ENCODE results near the gene DHX15.
A peak's percentile ranks its signal among the peaks of the same experiment; 100 is the strongest.

The DHX15 gene

GRCh38 chr4:24582235-24582832 is 2.0 kb downstream of the DHX15 start:
- no peak for DNase-seq (ENCODE audit: low spot score)

- DNase-seq (ENCODE audit: low spot score), result no peak
Observed at GRCh38 chr4:24578364-24578763, 6.0 kb downstream of the DHX15 start.

- DNase-seq (ENCODE audit: low spot score), result no peak
Observed at GRCh38 chr4:24576276-24576675, 8.1 kb downstream of the DHX15 start.

DNA sequence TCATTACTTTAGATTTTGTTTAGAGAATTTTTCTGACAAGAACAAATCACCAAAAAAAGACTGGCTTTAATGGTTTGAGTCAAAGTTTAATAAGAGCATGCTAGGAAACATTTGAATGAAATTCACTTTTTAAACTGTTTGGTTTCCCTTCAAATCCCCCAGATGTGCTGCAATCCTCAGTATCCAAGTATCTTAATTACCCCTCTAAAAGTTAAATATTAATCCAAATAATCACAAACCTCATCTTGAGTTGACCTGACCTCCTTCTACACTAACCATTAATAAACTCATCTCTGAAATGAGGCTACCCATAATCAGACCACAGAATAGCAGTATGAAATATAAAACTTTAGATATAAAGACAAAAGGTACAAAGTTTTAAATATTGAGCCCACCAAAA is 10.1 kb downstream of the DHX15 start:
- peak; percentile 65 for DNase-seq (ENCODE audit: low spot score)

GRCh38 chr4:24573582-24573981 is 10.8 kb downstream of the DHX15 start:
- no peak for DNase-seq (ENCODE audit: low spot score)

DNA sequence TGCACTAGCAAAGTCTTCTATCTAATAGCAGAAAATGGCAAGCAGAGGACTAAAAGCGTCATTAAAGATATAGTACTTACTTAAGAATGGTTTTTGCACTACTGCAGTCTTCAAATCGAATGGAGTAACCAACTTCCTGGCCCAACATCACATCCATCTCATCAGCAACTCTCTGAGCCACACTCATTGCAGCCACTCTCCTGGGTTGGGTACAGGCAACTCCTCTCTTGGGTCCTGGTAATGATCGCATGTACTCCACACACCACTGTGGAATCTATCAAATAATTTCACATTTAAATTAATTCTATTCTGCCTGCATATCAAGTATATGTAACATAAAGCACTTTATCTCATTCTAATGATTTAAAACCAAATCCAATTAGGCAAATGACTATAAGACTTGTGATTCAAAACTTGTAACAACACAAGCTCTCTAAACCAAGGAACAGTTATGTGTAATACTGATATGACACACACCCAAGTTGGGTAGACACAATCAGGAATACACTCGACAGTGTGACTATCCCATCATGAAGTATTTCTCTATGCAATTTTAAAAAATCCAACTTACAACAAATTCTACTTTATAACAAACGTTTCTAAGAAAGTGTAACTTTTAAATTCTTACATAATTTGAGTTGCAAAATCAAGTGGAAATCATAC is 13.6 kb downstream of the DHX15 start:
- DNase-seq (ENCODE audit: low spot score), result no peak

DNA sequence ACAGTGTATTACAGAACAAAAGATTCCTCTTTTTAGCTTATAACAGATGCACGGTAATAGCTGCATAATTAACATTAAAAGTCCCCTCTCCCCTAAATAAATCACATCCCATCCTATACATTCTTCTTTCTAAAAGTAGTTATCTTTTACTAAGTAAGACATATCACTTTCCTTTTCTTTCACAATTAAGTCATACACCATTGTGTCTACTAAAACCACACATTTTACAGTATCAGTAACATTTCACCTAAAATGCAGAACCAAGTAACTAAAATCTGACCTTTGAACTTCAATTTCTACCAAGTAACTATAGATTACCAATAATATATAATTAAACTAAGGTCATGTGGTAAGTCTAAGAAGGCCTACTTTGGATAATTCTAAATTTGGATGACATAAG is 14.2 kb downstream of the DHX15 start:
- no peak for DNase-seq (ENCODE audit: low spot score)

- no peak for DNase-seq (ENCODE audit: low spot score)
Observed at GRCh38 chr4:24569662-24570061, 14.7 kb downstream of the DHX15 start.

GRCh38 chr4:24568425-24568824 is 15.9 kb downstream of the DHX15 start:
- no peak for DNase-seq (ENCODE audit: low spot score)

DNA sequence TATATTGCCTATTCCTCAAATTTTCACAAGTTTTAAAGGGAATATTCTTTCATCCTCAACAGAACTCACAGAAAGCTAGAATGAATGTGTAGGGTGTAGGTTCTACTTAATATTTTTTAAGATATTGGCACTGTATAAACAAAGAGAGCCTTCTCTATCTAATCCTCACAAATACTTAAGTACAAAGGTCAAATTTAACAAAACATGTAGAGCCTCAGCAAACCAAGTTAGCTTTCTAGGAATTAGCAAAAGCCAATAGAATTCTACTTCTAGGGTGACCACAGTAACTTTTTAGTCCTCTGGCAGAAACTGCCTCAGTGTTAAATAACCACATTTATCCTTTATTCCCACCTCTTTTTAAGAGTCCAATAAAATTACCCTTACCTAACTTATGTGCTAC is 19.3 kb downstream of the DHX15 start:
- DNase-seq (ENCODE audit: low spot score), result peak; percentile 30

DNA sequence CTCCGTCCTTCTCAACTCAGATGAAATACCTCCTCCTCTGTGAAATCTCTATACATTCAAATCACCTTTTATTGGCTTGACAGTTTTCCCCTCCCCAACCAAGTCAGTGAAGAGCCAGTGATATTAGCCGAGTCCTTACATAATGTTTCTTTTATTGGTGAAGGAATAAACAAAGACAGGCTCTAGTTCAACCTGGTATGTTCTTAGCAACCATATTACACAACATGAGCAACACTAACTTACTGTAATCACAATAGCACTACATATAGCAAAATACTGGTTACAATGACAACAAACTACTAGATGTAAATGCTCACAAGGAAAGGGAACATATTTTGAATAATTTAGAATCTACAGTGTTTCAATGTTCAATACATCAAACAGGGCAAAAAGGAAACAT is 19.9 kb downstream of the DHX15 start:
- no peak for DNase-seq (ENCODE audit: low spot score)

DNA sequence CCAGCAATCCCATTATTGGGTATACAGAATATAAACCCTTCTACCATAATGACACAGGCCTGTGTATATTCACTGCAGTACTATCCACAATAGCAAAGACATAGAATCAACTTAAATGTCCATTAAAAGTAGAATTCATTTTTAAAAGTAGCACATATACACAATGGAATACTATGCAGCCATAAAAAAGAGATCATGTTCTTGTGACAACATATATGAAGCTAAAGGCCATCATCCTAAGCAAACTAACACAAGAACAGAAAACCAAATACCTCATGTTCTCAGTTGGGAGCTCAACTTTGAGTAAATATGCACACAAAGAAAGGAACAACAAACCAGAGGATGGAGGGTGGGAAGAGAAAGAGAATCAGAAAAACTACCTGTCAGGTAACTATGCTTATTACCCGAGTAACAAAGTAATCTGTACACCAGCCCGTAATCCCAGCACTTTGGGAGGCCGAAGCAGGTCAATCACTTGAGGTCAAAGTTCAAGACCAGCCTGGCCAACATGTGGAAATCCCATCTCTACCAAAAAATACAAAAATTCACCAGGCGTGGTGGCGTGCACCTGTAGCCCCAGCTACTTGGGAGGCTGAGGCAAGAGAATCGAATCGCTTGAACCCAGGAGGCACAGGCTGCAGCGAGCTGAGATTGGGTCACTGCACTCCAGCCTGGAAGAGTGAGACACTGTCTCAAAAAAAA is 22.8 kb downstream of the DHX15 start:
- no peak for DNase-seq (ENCODE audit: low spot score)

GRCh38 chr4:24560868-24561368 is 23.4 kb downstream of the DHX15 start:
- DNase-seq (ENCODE audit: low spot score), result no peak

- DNase-seq (ENCODE audit: low spot score), result no peak
Observed at GRCh38 chr4:24559889-24560288, 24.5 kb downstream of the DHX15 start.

- no peak for DNase-seq (ENCODE audit: low spot score)
Observed at GRCh38 chr4:24559032-24559821, 25.1 kb downstream of the DHX15 start.

- no peak for DNase-seq (ENCODE audit: low spot score)
Observed at GRCh38 chr4:24557026-24558025, 27.0 kb downstream of the DHX15 start.

DNA sequence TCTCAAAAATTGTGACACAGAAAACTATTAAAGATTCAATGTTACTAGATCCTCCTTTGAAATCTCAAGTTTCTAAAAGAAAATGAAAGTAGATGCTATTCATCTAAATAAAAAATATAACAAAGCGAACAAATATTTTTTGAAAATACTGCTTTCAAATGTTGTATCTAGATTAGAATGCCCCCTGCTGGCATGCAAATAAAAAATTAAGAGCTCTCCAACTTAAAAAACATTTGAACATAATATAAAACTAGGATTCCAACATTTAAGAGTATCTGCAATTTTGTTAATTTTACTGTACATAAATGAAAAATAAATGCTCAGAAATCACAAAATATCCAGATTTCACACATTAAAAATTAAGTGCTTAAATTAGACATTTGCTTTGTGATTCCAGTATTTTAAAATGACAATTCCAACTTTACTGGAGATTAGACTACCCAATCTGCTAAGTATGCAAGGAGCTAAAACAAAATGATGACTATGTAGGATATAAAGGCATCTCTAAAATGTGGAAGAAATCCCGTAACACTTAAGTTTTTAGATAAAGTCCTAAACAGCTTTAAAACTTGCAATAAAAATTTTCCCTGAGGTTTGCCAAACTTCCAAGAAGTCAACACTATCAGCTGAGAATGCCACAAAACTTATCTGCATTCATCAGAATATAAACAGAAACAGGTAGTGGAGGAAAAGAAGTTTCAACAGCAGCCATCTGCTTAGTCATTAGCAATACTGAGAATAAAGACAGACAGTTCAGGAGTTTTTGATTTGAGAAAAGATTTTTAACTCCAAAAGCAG is 32.7 kb downstream of the DHX15 start:
- DNase-seq (ENCODE audit: low spot score), result no peak

GRCh38 chr4:24550441-24551175 is 33.7 kb downstream of the DHX15 start:
- no peak for DNase-seq (ENCODE audit: low spot score)

DNA sequence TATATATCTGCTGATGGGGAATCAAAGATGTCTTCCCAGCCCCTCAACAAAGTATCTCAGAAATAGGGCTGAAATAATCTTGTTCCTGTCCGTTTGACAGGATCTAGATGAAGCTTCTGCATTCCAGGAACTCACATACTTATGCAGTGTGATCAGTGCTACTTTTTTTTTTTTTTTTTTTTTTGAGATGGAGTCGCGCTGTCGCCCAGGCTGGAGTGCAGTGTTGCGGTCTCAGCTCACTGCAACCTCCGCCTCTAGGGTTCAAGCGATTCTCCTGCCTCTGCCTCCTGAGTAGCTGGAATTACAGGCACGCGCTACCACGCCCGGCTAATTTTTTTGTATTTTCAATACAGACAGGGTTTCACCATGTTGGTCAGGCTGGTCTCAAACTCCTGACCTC is 36.4 kb downstream of the DHX15 start:
- no peak for DNase-seq (ENCODE audit: low spot score)

Data from HuH-7 (cell line).